Immature natural killer cell (primary cell): Measurements from ENCODE around the gene ANGPTL5. TPM values are rescaled to one million over a fixed set of nuclear protein-coding genes. Genes with fewer than 3 reads are reported as not detected.
"Not testable (repeated sequence)": the region's sequence is repeated elsewhere in the genome, so short reads cannot be mapped to it uniquely, and the experiment has no call there.

Experiments used
- DNase-seq, 3 donors: peaks; one replicate each; pipeline ENCODE4 v3.0.0; 2022; ENCODE audit warnings: mixed read lengths in 1 of 3
- H3K27ac Mint-ChIP-seq, 6 donors: one replicate each; pipeline ENCODE4 v1.8.0; 2020; ENCODE audit warnings: mixed read lengths in 6 of 6, mild to moderate bottlenecking in 5 of 6, inconsistent platforms in 4 of 6, moderate library complexity in 3 of 6
- H3K27me3 Mint-ChIP-seq, 3 donors: one replicate each; pipeline ENCODE4 v1.8.0; 2020 to 2021; ENCODE audit warnings: low read depth in 3 of 3, mild to moderate bottlenecking in 3 of 3, mixed read lengths in 3 of 3, moderate library complexity in 3 of 3, inconsistent platforms in 1 of 3
- H3K36me3 Mint-ChIP-seq, 3 donors: one replicate each; pipeline ENCODE4 v1.8.0; 2020; ENCODE audit warnings: mixed read lengths in 3 of 3, inconsistent platforms in 2 of 3, mild to moderate bottlenecking in 2 of 3
- H3K4me1 Mint-ChIP-seq, 2 donors: one replicate each; pipeline ENCODE4 v1.8.0; 2020; ENCODE audit warnings: inconsistent platforms in 2 of 2, mild to moderate bottlenecking in 2 of 2, mixed read lengths in 2 of 2, moderate library complexity in 1 of 2
- H3K4me3 Mint-ChIP-seq, 5 donors: one replicate each; pipeline ENCODE4 v1.8.0; 2020; ENCODE audit warnings: mild to moderate bottlenecking in 5 of 5, mixed read lengths in 5 of 5, inconsistent platforms in 3 of 5, moderate library complexity in 3 of 5
- H3K9me3 Mint-ChIP-seq, 6 donors: one replicate each; pipeline ENCODE4 v1.8.0; 2020; ENCODE audit warnings: mild to moderate bottlenecking in 6 of 6, mixed read lengths in 6 of 6, inconsistent platforms in 4 of 6, moderate library complexity in 3 of 6
- polyA plus RNA-seq, 3 donors: library from polyadenylated mRNA; unstranded; fragments of 300-500 nt; fragmentation: Illumina TruSeq; gene quantifications; one replicate each; pipeline ENCODE4 v1.2.3, GENCODE V29; 2021

ANGPTL5 gene
- polyA plus RNA-seq, result not detected

GRCh38 chr11:101916422-101916821, at the start of gene ANGPTL5:
ANGPTL5 (minus strand) TSS chr11:101916522; CDS start chr11:101907909, 8,613 bp downstream.
- Mint-ChIP-seq H3K4me3 (peak within 1 kb of the TSS; percentile 89 to 97 (median 94)), H3K27ac (peak within 1 kb of the TSS; percentile 91 to 98 (median 96)), H3K36me3 (no peaks in the 10 kb centered on the region), H3K4me1 (peaks cover 56 to 65% of the 10 kb centered on the region in 2 donors), H3K9me3 (no peaks in the 10 kb centered on the region), H3K27me3 (peaks cover 3 to 9% (median 5%) of the 10 kb centered on the region in 3 donors)
- no peak for DNase-seq

DNA sequence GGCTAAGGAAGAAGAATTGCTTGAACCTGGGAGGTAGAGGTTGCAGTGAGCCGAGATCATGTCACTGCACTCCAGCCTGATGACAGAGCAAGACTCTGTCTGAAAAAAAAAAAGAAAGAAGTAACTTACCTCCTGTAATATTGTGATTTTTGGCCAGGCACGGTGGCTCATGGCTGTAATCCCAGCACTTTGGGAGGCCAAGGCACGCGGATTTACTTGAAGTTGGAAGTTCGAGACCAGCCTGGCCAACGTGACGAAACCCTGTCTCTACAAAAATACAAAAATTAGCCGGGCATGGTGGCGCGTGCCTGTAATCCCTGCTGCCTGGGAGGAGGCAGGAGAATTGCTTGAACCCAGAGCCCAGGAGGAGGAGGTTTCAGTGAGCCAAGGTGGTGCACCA, 47.9 kb upstream of the ANGPTL5 start:
- not testable (repeated sequence) for H3K27ac Mint-ChIP-seq, DNase-seq, H3K9me3 Mint-ChIP-seq, H3K27me3 Mint-ChIP-seq, H3K4me1 Mint-ChIP-seq, H3K4me3 Mint-ChIP-seq
- H3K36me3 Mint-ChIP-seq, result peaks cover 27 to 41% (median 33%) of the 10 kb centered on the region in 3 donors

GRCh38 chr11:101960231-101960630, 43.9 kb upstream of the ANGPTL5 start:
- Mint-ChIP-seq H3K27ac (no peak overlapping the region), H3K9me3 (no peaks in the 10 kb centered on the region), H3K4me1 (no peaks in the 10 kb centered on the region), H3K4me3 (no peak overlapping the region), H3K36me3 (peaks cover 36 to 54% (median 49%) of the 10 kb centered on the region in 3 donors), H3K27me3 (no peaks in the 10 kb centered on the region)
- DNase-seq, result no peak

DNA sequence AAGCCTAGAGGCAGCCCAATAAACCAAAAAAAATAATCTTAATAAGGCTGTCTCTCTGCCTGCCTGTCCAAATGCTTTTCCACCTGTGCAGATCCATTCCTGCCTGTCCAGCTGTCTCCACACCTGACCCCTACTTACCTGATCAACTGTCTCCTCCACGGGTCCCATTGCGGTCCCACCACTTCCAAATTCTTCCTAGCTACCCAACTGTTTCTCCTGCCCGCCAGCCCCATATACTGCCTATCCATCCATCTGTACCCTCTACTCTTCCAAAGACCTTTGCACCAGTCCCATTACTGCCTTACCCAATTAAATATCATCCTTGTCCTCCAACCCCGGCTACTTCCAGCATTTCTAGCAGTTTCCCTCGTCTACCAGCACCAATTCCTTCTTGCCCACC, 39.4 kb upstream of the ANGPTL5 start:
- no peaks in the 10 kb centered on the region for H3K4me1 Mint-ChIP-seq
- H3K27ac Mint-ChIP-seq, result no peak overlapping the region
- H3K4me3 Mint-ChIP-seq, result no peak overlapping the region
- no peaks in the 10 kb centered on the region for H3K27me3 Mint-ChIP-seq
- peaks cover 17 to 36% (median 30%) of the 10 kb centered on the region in 3 donors for H3K36me3 Mint-ChIP-seq
- no peaks in the 10 kb centered on the region for H3K9me3 Mint-ChIP-seq
- no peak for DNase-seq

DNA sequence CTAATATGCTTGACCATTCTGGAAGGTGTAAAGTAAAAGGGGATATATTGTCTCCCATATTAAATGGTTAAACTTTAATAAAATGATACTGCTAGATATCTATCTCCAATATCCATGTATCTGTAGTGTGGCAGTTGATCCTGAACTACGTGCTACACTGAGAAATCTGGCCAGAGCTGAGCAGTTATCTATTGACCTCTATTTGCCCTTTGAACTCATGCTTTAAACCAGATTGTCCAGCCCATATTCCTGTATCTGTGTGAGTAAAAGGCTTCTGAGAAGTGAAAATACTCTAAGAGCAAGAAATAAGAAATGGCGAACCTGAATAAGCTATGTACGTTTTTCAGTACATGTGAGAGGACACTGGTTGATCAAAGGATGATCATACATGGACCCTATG, 39.0 kb upstream of the ANGPTL5 start:
- Mint-ChIP-seq H3K36me3 (peaks cover 17 to 35% (median 30%) of the 10 kb centered on the region in 3 donors), H3K4me3 (no peak overlapping the region), H3K9me3 (no peaks in the 10 kb centered on the region), H3K27me3 (no peaks in the 10 kb centered on the region), H3K4me1 (no peaks in the 10 kb centered on the region), H3K27ac (no peak overlapping the region)
- no peak for DNase-seq

GRCh38 chr11:101949680-101950220, 33.4 kb upstream of the ANGPTL5 start:
- Mint-ChIP-seq H3K4me1 (no peaks in the 10 kb centered on the region), H3K27ac (no peak overlapping the region), H3K4me3 (no peak overlapping the region), H3K27me3 (no peaks in the 10 kb centered on the region), H3K36me3 (peaks cover 9 to 16% (median 11%) of the 10 kb centered on the region in 3 donors), H3K9me3 (no peaks in the 10 kb centered on the region)
- DNase-seq, result no peak

- H3K27ac Mint-ChIP-seq, result no peak overlapping the region
- H3K4me3 Mint-ChIP-seq, result no peak overlapping the region
- H3K27me3 Mint-ChIP-seq, result peaks cover 0 to 2% (median 0%) of the 10 kb centered on the region in 3 donors
- H3K9me3 Mint-ChIP-seq, result no peaks in the 10 kb centered on the region
- H3K4me1 Mint-ChIP-seq, result peaks cover 0 to 2% of the 10 kb centered on the region in 2 donors
- no peak for DNase-seq
- H3K36me3 Mint-ChIP-seq, result peaks cover 9 to 21% (median 16%) of the 10 kb centered on the region in 3 donors
Observed at GRCh38 chr11:101945448-101945847, 29.1 kb upstream of the ANGPTL5 start.

- Mint-ChIP-seq H3K9me3 (no peaks in the 10 kb centered on the region), H3K27me3 (peaks cover 0 to 2% (median 0%) of the 10 kb centered on the region in 3 donors), H3K36me3 (peaks cover 9 to 23% (median 17%) of the 10 kb centered on the region in 3 donors), H3K27ac (no peak overlapping the region), H3K4me3 (no peak overlapping the region), H3K4me1 (peaks cover 0 to 2% of the 10 kb centered on the region in 2 donors)
- no peak for DNase-seq
Observed at GRCh38 chr11:101944923-101945322, 28.6 kb upstream of the ANGPTL5 start.

- Mint-ChIP-seq H3K36me3 (peaks cover 9 to 22% (median 14%) of the 10 kb centered on the region in 3 donors), H3K27ac (no peak overlapping the region), H3K27me3 (peaks cover 0 to 4% (median 0%) of the 10 kb centered on the region in 3 donors), H3K9me3 (no peaks in the 10 kb centered on the region), H3K4me3 (no peak overlapping the region), H3K4me1 (peaks cover 0 to 2% of the 10 kb centered on the region in 2 donors)
- DNase-seq, result no peak
Observed at GRCh38 chr11:101940901-101941520, 24.7 kb upstream of the ANGPTL5 start.

GRCh38 chr11:101931692-101932091, 15.4 kb upstream of the ANGPTL5 start:
- peaks cover 5 to 19% (median 17%) of the 10 kb centered on the region in 3 donors for H3K36me3 Mint-ChIP-seq
- H3K27ac Mint-ChIP-seq, result no peak overlapping the region
- H3K27me3 Mint-ChIP-seq, result peaks cover 0 to 2% (median 0%) of the 10 kb centered on the region in 3 donors
- no peak for DNase-seq
- peaks cover 7 to 9% of the 10 kb centered on the region in 2 donors for H3K4me1 Mint-ChIP-seq
- peaks cover 0 to 2% (median 0%) of the 10 kb centered on the region in 6 donors for H3K9me3 Mint-ChIP-seq
- no peak overlapping the region for H3K4me3 Mint-ChIP-seq

GRCh38 chr11:101929294-101929915, 13.1 kb upstream of the ANGPTL5 start:
- H3K27ac Mint-ChIP-seq, result no peak overlapping the region
- peaks cover 7 to 9% of the 10 kb centered on the region in 2 donors for H3K4me1 Mint-ChIP-seq
- H3K27me3 Mint-ChIP-seq, result no peaks in the 10 kb centered on the region
- H3K9me3 Mint-ChIP-seq, result peaks cover 0 to 3% (median 0%) of the 10 kb centered on the region in 6 donors
- H3K36me3 Mint-ChIP-seq, result peaks cover 8 to 23% (median 20%) of the 10 kb centered on the region in 3 donors
- H3K4me3 Mint-ChIP-seq, result no peak overlapping the region
- no peak for DNase-seq

GRCh38 chr11:101923554-101923953, 7.2 kb upstream of the ANGPTL5 start:
- Mint-ChIP-seq H3K9me3 (peaks cover 0 to 3% (median 0%) of the 10 kb centered on the region in 6 donors), H3K36me3 (peaks cover 8 to 20% (median 20%) of the 10 kb centered on the region in 3 donors), H3K4me1 (peaks cover 21 to 23% of the 10 kb centered on the region in 2 donors), H3K4me3 (no peak overlapping the region), H3K27ac (no peak overlapping the region), H3K27me3 (peaks cover 0 to 3% (median 0%) of the 10 kb centered on the region in 3 donors)
- no peak for DNase-seq

- peaks cover 37 to 41% of the 10 kb centered on the region in 2 donors for H3K4me1 Mint-ChIP-seq
- H3K27ac Mint-ChIP-seq, result no peak overlapping the region
- no peak for DNase-seq
- peaks cover 0 to under 1% (median 0%) of the 10 kb centered on the region in 6 donors for H3K9me3 Mint-ChIP-seq
- peaks cover 8 to 14% (median 13%) of the 10 kb centered on the region in 3 donors for H3K36me3 Mint-ChIP-seq
- no peak overlapping the region for H3K4me3 Mint-ChIP-seq
- peaks cover 0 to 3% (median 0%) of the 10 kb centered on the region in 3 donors for H3K27me3 Mint-ChIP-seq
Observed at GRCh38 chr11:101920992-101921391, 4.7 kb upstream of the ANGPTL5 start.

DNA sequence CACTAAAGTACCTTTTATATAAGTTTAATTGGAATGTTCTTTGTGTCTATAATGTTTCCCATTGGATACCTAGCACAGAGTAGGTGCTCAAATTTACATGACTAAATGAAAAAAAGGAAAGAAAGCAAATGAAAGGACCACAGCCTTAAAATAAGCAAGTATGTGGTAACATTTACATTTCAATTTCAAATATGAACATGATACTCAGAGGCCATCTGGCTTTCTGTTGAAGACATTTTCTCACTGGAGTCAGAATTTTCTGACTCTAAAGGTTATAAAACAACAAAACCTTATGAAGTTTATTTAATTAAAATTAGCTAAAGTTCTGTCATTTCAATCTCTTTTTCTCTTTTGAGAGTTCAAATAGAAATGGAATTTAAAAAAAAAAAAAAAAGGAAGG, 904 bp upstream of the ANGPTL5 start:
- Mint-ChIP-seq H3K4me3 (no peak overlapping the region), H3K27ac (peak overlapping the region in 1 of 6 donors; percentile 10), H3K27me3 (peaks cover 2 to 9% (median 5%) of the 10 kb centered on the region in 3 donors), H3K9me3 (no peaks in the 10 kb centered on the region), H3K36me3 (no peaks in the 10 kb centered on the region), H3K4me1 (peaks cover 56 to 65% of the 10 kb centered on the region in 2 donors)
- no peak for DNase-seq
